Ovary (tissue), 10 donors: ENCODE results near the gene SLC47A2. TPM values are rescaled to one million over a fixed set of nuclear protein-coding genes. Genes with fewer than 3 reads are reported as not detected.
"Not testable (repeated sequence)": the region's sequence is repeated elsewhere in the genome, so short reads cannot be mapped to it uniquely, and the experiment has no call there.

Source experiments
- DNase-seq, 5 donors: peaks; one replicate each; pipeline ENCODE4 v3.0.0-alpha.2; 2019 to 2020
- H3K27ac ChIP-seq, 2 donors: fragments of 200-600 bp; one replicate each; pipeline versions ENCODE4 v1.5.1 to v1.8.0; 2019 to 2022
- H3K27me3 ChIP-seq: fragments of 200-600 bp; one replicate; pipeline ENCODE4 v1.8.0; 2022
- H3K36me3 ChIP-seq: fragments of 200-600 bp; sonication (generic); one replicate; pipeline ENCODE4 v1.5.1; 2019
- H3K4me1 ChIP-seq: one replicate; pipeline ENCODE4 v1.8.1; 2013; ENCODE audit warnings: mild to moderate bottlenecking, moderate library complexity; ENCODE audit not compliant: insufficient read depth
- H3K4me3 ChIP-seq: fragments of 200-600 bp; sonication (generic); one replicate; pipeline ENCODE4 v1.5.1; 2017
- H3K9me3 ChIP-seq, 2 donors: fragments of 200-600 bp in 1 of 2; sonication (generic) in 1 of 2; one replicate each; pipeline versions ENCODE4 v1.5.1 to v1.8.1; 2013 to 2019; ENCODE audit warnings: mild to moderate bottlenecking in 1 of 2, moderate library complexity in 1 of 2
- EP300 ChIP-seq: sonication (generic); formaldehyde crosslinking; IDR thresholded peaks from one replicate; pipeline ENCODE4 v1.6.1; 2017; ENCODE audit warnings: antibody characterized with exemption
- POLR2A ChIP-seq: fragments of 450-650 bp; IDR thresholded peaks from one replicate; pipeline ENCODE4 v1.6.1; 2017; ENCODE audit warnings: antibody characterized with exemption, mild to moderate bottlenecking, moderate library complexity
- WGBS, 3 donors: extraction: QIAGEN DNeasy Blood & Tissue Kit in 1 of 3; methylation state at CpG; one replicate each; pipeline versions ENCODE4 v1.1.5 to v1.1.7; 2013 to 2017; 5-methylcytosine and 5-hydroxymethylcytosine counted together
- intact Hi-C, 4 donors: fragments of 100-400 bp; cut with DNase I; formaldehyde crosslinking; loops; one replicate each; pipeline versions ENCODE4 v1.11.0 to v1.15.1; 2022 to 2023
- long read RNA-seq, 3 donors: library from polyadenylated mRNA in 2 of 3; unstranded in 2 of 3; transcript quantifications; one replicate each; pipeline ENCODE4 v2.0.0 and lab custom pipeline, GENCODE V29; 2021 to 2026
- polyA plus RNA-seq, 2 donors: library from polyadenylated mRNA; stranded (reverse); fragments of 200-250 nt in 1 of 2; fragments of 350-450 nt in 1 of 2; fragmentation: Illumina TruSeq in 1 of 2; extraction: RNeasy Lipid Tissue Mini Kit (QIAGEN cat#74804) in 1 of 2; gene quantifications; one replicate each; pipeline ENCODE4 v1.2.3, GENCODE V29; 2013 to 2014
- total RNA-seq, 7 donors: library from RNA; depleted of rRNA in 2 of 7; stranded (reverse); fragments of >200 nt in 2 of 7; fragmentation: NEBNext Ultra II Directional in 3 of 7; extraction: Animal tissue kit (Norgen Biotek cat#: 25700) in 3 of 7; gene quantifications; one replicate each; pipeline versions ENCODE4 v1.1.0 to v1.2.4, GENCODE V29; 2016 to 2023
- TF ChIP-seq, protein P1 (sequence below), 3 donors: fragments of 450-650 bp in 2 of 3; fragments of 200-600 bp in 1 of 3; IDR thresholded peaks; one replicate each; pipeline versions ENCODE4 v1.5.1 to v1.8.0; 2016 to 2022; ENCODE audit warnings: antibody characterized with exemption in 3 of 3, mild to moderate bottlenecking in 1 of 3
- donor health status: DM: no; HTN: no; CAD: no; lungs with moderate emphysema.
- donor health status: DM: no; HTN: no; CAD: no.
- donor health status: Bipolar disorder and iron deficiency.
- donor health status: DM: yes; HTN: yes; CAD: no.
- donor health status: DM: no; HTN: no; CAD: no.
- donor health status: DM: yes; HTN: yes; CAD: no.

SLC47A2 gene, protein sequence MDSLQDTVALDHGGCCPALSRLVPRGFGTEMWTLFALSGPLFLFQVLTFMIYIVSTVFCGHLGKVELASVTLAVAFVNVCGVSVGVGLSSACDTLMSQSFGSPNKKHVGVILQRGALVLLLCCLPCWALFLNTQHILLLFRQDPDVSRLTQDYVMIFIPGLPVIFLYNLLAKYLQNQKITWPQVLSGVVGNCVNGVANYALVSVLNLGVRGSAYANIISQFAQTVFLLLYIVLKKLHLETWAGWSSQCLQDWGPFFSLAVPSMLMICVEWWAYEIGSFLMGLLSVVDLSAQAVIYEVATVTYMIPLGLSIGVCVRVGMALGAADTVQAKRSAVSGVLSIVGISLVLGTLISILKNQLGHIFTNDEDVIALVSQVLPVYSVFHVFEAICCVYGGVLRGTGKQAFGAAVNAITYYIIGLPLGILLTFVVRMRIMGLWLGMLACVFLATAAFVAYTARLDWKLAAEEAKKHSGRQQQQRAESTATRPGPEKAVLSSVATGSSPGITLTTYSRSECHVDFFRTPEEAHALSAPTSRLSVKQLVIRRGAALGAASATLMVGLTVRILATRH
- total RNA-seq = 10 to 100 TPM in 1 of 7 donors, under 1 TPM in 2, not detected in 4; 0.87 to 29.4 (median 1.00) TPM
- polyA plus RNA-seq = not detected
- long read RNA-seq, donor 1, partial matches to known transcripts = 0 of 1 reads
- long read RNA-seq, donor 1, other reads (novel, unspliced or antisense) = 1 of 1 reads
- long read RNA-seq, donor 2, partial matches to known transcripts = 0 of 1 reads
- long read RNA-seq, donor 2, other reads (novel, unspliced or antisense) = 0 of 1 reads
- long read RNA-seq, donor 3, partial matches to known transcripts = 0 of 1 reads
- long read RNA-seq, donor 3, other reads (novel, unspliced or antisense) = 1 of 1 reads

DNA sequence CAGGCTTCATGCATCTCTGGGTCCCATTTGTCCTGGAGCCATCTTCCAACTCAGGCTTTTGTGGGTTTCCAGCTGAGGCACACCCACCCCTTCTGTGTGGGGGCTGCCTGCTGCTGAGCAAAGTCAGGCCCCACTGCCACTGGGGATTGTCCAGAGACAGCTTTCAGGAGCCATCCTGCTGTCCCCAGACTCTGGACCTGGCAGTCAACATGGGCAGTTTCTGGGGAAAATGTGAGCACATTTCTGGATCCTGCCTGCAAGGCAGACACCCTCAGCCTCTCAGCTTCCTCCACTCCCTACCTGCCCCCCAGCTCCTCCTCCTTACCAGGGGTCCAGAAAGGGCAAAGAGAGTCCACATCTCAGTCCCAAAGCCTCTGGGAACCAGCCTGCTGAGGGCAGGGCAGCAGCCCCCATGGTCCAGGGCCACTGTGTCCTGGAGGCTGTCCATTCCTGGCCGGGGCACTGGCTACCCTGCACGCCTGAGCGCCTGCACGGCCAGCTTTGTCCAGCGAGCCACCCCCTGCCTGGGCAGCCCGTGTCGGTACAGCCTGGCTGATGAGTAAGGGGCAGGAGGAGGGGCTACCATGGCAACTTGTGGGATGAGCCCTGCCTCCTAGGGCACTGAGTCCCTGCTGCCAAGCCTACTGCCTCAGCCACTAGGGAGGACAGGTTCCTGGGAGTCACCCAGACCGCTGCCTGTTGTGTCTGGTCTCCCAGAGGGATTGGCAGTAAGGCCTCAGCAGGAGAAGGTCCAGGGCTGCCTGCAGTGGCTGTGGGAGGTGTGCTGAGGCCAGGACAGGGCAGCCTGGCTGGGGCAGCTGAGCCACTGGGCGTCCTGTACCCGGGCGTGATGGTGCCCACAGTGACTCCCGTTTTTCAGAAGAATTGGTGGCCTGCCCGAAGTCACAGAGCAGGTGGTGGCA lies at the start of gene SLC47A2:
Gene SLC47A2, minus strand, starts transcription at position 477 of the 923 bp plus-strand sequence. Its CDS starts 29 bp downstream, at position 448.
- Histone ChIP-seq H3K27ac (no peak within 1 kb of the TSS), H3K36me3 (no peaks in the 10 kb centered on the region), H3K9me3 (no peaks in the 10 kb centered on the region), H3K4me3 (no peak within 1 kb of the TSS), H3K27me3 (no peaks in the 10 kb centered on the region), H3K4me1 (peaks cover 9% of the 10 kb centered on the region)
- 71 to 82% (median 77%) methylated on average over 8 to 13 of the region's 13 CpGs for WGBS, 3 donors
- no peak for DNase-seq
- intact Hi-C loops = no loop called here
- no peak for TF ChIP-seq EP300
- no peak for TF ChIP-seq POLR2A
- TF ChIP-seq, protein P1, sequence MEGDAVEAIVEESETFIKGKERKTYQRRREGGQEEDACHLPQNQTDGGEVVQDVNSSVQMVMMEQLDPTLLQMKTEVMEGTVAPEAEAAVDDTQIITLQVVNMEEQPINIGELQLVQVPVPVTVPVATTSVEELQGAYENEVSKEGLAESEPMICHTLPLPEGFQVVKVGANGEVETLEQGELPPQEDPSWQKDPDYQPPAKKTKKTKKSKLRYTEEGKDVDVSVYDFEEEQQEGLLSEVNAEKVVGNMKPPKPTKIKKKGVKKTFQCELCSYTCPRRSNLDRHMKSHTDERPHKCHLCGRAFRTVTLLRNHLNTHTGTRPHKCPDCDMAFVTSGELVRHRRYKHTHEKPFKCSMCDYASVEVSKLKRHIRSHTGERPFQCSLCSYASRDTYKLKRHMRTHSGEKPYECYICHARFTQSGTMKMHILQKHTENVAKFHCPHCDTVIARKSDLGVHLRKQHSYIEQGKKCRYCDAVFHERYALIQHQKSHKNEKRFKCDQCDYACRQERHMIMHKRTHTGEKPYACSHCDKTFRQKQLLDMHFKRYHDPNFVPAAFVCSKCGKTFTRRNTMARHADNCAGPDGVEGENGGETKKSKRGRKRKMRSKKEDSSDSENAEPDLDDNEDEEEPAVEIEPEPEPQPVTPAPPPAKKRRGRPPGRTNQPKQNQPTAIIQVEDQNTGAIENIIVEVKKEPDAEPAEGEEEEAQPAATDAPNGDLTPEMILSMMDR (IDR thresholded peaks at IDR 0.05) = no peak

DNA sequence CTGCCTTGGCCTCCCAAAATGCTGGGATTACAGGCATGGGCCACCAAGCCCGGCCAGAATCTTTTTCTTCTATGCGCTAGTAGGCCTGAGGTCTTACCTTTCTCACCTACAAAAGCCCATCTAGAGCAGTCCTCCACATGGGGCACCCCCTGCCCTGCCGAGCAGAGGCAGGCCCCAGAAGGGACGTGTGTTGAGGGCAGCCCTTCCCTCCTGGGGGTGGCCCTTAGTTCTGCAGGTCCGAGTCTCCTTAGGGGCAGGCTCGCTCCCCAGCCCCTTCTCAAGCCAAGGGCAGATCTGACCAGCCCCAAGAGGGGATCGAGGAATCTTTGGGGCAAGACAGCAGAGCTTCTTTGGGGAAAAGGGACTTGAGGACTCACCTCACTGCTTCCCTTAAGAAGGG lies 49.6 kb upstream of the SLC47A2 start:
- Histone ChIP-seq H3K36me3 (no peaks in the 10 kb centered on the region), H3K4me3 (no peak overlapping the region), H3K9me3 (no peaks in the 10 kb centered on the region), H3K27me3 (no peaks in the 10 kb centered on the region), H3K27ac (no peak overlapping the region), H3K4me1 (peaks cover 2% of the 10 kb centered on the region)
- TF ChIP-seq POLR2A (no peak), EP300 (no peak)
- TF ChIP-seq, protein P1 (IDR thresholded peaks at IDR 0.05) = no peak
- intact Hi-C loops = loop anchor here (1.0 to 10.0 kb wide), 4 partner anchors 254 to 404 kb away; partner anchors contain the start of gene B9D1 (in 2 of the 4)
- no peak for DNase-seq
- WGBS, 3 donors = 65 to 70% (median 66%) methylated on average over 7 of the region's 7 CpGs

DNA sequence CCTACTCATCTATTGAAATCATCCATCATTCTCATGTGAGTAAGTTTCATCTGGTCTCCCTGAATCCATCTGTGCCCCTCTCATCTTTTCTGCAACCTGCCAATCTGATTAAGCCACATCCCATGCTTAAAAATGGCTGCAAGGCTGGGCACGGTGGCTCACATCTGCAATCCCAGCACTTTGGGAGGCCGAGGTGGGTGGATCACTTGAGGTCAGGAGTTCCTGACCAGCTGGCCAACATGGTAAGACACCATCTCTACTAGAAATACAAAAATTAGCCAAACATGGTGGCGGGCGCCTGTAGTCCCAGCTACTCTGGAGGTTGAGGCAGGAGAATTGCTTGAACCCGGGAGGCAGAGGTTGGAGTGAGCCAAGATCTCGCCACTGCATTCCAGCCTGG lies 47.6 kb upstream of the SLC47A2 start:
- H3K27ac ChIP-seq, H3K36me3 ChIP-seq, DNase-seq, H3K4me3 ChIP-seq, H3K9me3 ChIP-seq, H3K4me1 ChIP-seq, H3K27me3 ChIP-seq: not testable (repeated sequence)
- intact Hi-C loops = loop anchor here in 3 of 4 donors (2.0 to 10.0 kb wide), 3 partner anchors 247 to 399 kb away; partner anchors contain the start of gene B9D1 (in 1 of the 3)
- WGBS, 3 donors = 91 to 94% (median 94%) methylated on average over 6 of the region's 6 CpGs

DNA sequence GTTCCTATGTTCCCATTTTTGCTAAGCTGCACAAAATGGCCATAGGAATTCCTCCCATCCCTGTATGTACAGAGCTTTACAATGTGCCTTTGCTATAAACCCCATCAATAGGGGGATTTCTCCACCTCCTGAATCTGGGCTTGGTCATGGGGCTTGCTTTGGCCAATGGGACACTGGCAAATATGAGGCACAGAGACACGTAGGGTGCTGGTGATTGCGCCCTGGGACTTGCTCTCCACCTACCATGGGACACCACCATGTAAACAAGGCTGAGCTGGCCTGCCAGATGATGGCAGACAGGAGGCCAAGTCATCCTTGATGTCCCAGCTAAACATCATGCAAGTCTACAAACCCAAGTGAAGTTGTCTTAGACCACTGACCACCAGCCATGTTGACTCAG lies 47.0 kb upstream of the SLC47A2 start:
- no peak for DNase-seq
- intact Hi-C loops = loop anchor here in 3 of 4 donors (2.0 to 10.0 kb wide), 3 partner anchors 246 to 399 kb away; partner anchors contain the start of gene B9D1 (in 1 of the 3)
- no peak for TF ChIP-seq EP300
- TF ChIP-seq, protein P1 (IDR thresholded peaks at IDR 0.05) = no peak
- TF ChIP-seq POLR2A = no peak
- no peaks in the 10 kb centered on the region for H3K27me3 ChIP-seq
- H3K4me1 ChIP-seq = peaks cover 2% of the 10 kb centered on the region
- no peaks in the 10 kb centered on the region for H3K36me3 ChIP-seq
- H3K4me3 ChIP-seq = no peak overlapping the region
- no peaks in the 10 kb centered on the region for H3K9me3 ChIP-seq
- 85 to 97% (median 88%) methylated on average over 2 of the region's 2 CpGs for WGBS, 3 donors
- H3K27ac ChIP-seq = no peak overlapping the region
